ENCODE results near the gene MAP2K1.

- TF ChIP-seq CTCF (IDR thresholded peaks at IDR 0.05; ENCODE audit: insufficient read depth, low read length) (no peak), GABPA (IDR thresholded peaks at IDR 0.05; ENCODE audit: low read depth) (no peak), POLR2AphosphoS5 (IDR thresholded peaks at IDR 0.05; ENCODE audit: low read depth) (no peak), SPI1 (IDR thresholded peaks at IDR 0.05; ENCODE audit: borderline replicate concordance, low read depth) (no peak), REST (IDR thresholded peaks at IDR 0.05; ENCODE audit: insufficient replicate concordance, low read depth) (no peak)
These were observed 102.6 kb downstream of the MAP2K1 start for GRCh38 chr15:66489179-66489791.

All from HL-60 (cell line).